IPS DF 6.9 (cell line): ENCODE data around the gene FGF21.
"Not testable (repeated sequence)": the region's sequence is repeated elsewhere in the genome, so short reads cannot be mapped to it uniquely, and the experiment has no call there.

ENCODE experiments used
- DNase-seq: peaks from one replicate; pipeline ENCODE4 v3.0.0-alpha.2; 2013; ENCODE audit warnings: low read depth, low spot score
- H3K27ac ChIP-seq: one replicate; pipeline ENCODE4 v1.5.1; 2013; ENCODE audit warnings: low read length, control low read depth
- H3K27me3 ChIP-seq: 2 replicates; pipeline ENCODE4 v1.6.1; 2013; ENCODE audit warnings: mild to moderate bottlenecking, low read length; ENCODE audit not compliant: control insufficient read depth, insufficient read depth
- H3K36me3 ChIP-seq: 2 replicates; pipeline ENCODE4 v1.6.1; 2013; ENCODE audit warnings: low read length; ENCODE audit not compliant: control insufficient read depth, insufficient read depth
- H3K4me1 ChIP-seq: 2 replicates; pipeline ENCODE4 v1.6.1; 2013; ENCODE audit warnings: low read length; ENCODE audit not compliant: control insufficient read depth, insufficient read depth
- H3K4me3 ChIP-seq: 2 replicates; pipeline ENCODE4 v1.5.1; 2013; ENCODE audit warnings: mild to moderate bottlenecking, low read length
- H3K9me3 ChIP-seq: 2 replicates; pipeline ENCODE4 v1.6.1; 2013; ENCODE audit warnings: low read length, inconsistent platforms; ENCODE audit not compliant: control insufficient read depth, insufficient read depth
- WGBS: extraction: QIAGEN DNeasy Blood & Tissue Kit; methylation state at CpG from one replicate; pipeline ENCODE4 v1.1.7; 2013; ENCODE audit warnings: mixed read lengths, missing lambda C conversion rate; ENCODE audit not compliant: insufficient read length, insufficient coverage; 5-methylcytosine and 5-hydroxymethylcytosine counted together

Gene FGF21

DNA sequence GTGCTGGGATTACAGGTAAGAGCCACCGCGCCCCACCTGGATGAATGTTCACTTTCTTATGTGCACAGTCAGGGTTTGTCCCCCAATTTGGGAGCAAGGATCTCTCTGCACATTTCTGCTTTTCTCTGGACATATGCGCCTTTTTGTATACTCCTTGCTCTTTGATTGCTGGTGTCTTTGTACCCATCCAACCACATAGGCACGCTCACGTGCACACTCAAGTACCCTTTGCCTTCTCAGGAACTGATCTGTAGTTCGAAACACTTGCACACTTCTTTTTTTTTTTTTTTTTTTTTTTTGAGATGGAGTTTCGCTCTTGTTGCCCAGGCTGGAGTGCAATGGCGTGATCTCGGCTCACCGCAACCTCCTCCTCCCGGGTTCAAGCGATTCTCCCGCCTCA is 37.2 kb upstream of the FGF21 start:
- no CpG with 5 or more reads among the region's 13 CpGs for WGBS
- not testable (repeated sequence) for H3K9me3 ChIP-seq, H3K4me3 ChIP-seq, H3K27ac ChIP-seq, H3K36me3 ChIP-seq, H3K27me3 ChIP-seq, DNase-seq
- H3K4me1 ChIP-seq, result peaks cover 13% of the 10 kb centered on the region

DNA sequence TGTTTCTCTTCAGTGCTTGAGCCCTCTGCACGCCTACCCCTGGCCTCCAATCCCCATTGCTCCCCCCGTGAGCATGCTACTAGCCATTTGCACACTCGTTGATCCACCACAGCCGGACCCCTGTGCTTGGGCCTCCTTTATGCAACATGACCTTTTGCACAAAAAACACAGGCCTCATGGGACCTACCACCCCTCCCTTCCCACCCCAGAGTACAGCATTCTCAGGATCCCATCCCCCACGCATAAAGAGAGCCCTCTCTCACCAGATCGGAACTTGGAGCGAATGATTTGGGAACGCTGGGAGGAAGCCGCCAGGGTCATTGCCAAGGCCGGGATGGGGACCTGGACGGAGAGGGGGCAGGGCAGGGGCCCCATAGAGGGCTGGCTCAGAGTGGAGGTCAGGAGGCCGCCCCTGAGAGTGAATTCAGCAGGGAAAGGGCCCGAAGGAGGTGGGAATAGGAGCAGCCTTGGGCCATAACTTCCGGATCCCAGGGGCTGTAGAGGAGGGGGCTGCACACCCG is 36.6 kb upstream of the FGF21 start:
- H3K4me3 ChIP-seq, result no peak overlapping the region
- H3K4me1 ChIP-seq, result peaks cover 13% of the 10 kb centered on the region
- H3K27ac ChIP-seq, result no peak overlapping the region
- H3K9me3 ChIP-seq, result no peaks in the 10 kb centered on the region
- no peaks in the 10 kb centered on the region for H3K27me3 ChIP-seq
- no peak for DNase-seq
- H3K36me3 ChIP-seq, result no peaks in the 10 kb centered on the region
- WGBS, result no CpG with 5 or more reads among the region's 15 CpGs

DNA sequence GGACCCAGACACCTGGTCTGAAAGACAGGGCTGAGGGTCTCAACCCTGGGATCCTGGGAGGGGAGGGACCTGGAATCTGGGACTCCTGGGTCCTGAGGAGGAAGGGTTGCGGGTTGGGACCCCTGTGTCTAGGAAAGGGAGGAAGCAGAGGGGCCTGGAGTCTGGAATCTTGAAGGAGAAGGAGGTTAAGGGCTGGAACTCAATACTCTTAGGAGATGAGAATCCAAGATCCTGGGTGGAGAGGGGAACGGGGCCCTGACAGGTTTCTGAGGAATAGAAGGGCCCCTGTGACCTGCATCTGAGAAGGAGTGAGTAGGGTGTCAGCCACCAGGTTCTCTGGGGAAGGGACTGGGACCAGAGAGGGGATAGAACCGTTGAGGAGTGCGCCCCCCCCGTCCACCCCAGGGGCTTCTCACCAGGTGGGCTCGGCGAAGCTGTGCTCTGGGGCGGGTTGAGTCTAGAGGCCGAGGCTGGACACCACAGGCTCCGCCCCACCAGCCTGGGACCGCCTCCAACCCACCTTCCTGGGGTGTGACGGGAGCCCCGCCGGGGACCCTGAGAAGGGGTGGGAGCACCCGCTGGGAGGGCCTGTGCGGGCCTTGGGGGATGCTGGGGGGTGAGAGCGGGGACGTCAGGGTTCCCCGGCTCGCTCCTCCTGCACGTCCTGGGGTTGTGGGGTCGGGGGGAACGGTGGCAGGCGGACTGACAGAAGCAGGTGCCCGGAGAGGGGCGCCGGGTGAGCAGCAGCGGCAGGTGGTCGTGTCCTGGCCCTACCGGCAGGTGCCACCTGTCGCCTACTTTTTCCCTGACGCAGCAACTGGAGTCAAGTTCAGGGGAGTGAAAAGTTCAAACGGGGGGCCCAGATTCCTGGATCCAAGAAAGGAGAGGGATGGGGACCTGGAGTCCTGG is 35.8 kb upstream of the FGF21 start, which contains the start of gene MAMSTR:
Gene MAMSTR, minus strand, starts transcription at position 463 of the 909 bp plus-strand sequence. CDS start 694 bp downstream, outside the sequence.
- WGBS, result no CpG with 5 or more reads among the region's 33 CpGs
- DNase-seq, result no peak
- Histone ChIP-seq H3K27ac (no peak within 1 kb of the TSS), H3K36me3 (no peaks in the 10 kb centered on the region), H3K4me1 (peaks cover 13% of the 10 kb centered on the region), H3K27me3 (no peaks in the 10 kb centered on the region), H3K9me3 (no peaks in the 10 kb centered on the region), H3K4me3 (no peak within 1 kb of the TSS; the same call in 1 of the 2 replicates)

DNA sequence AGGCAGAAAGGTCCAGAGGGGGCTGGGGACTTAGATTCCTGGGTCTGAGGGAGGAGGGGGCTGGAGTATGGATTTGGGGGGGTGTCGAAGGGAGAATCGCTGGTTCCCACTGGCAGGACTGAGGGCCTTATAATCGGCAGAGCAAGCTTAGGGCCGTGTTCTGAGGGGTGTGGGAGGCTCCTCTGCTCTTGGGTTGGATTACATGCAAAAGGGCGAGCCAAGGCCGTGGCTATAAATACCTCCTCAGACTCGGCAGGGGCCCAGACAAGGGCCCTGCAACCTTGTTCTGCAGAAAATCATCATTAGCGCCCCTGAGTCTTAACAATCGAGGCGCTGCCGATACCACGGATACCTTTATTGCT is 35.1 kb upstream of the FGF21 start:
- Histone ChIP-seq H3K36me3 (no peaks in the 10 kb centered on the region), H3K9me3 (no peaks in the 10 kb centered on the region), H3K27ac (no peak overlapping the region), H3K4me3 (no peak overlapping the region), H3K27me3 (no peaks in the 10 kb centered on the region), H3K4me1 (peaks cover 13% of the 10 kb centered on the region)
- WGBS, result no CpG with 5 or more reads among the region's 12 CpGs
- DNase-seq, result no peak

GRCh38 chr19:48720613-48721296 is 34.6 kb upstream of the FGF21 start:
- H3K4me1 ChIP-seq, result peaks cover 10% of the 10 kb centered on the region
- H3K9me3 ChIP-seq, result no peaks in the 10 kb centered on the region
- no peaks in the 10 kb centered on the region for H3K36me3 ChIP-seq
- peak overlapping the region; percentile 77 for H3K4me3 ChIP-seq
- WGBS, result no CpG with 5 or more reads among the region's 42 CpGs
- DNase-seq, result peak; percentile 99
- H3K27ac ChIP-seq, result no peak overlapping the region
- H3K27me3 ChIP-seq, result no peaks in the 10 kb centered on the region

DNA sequence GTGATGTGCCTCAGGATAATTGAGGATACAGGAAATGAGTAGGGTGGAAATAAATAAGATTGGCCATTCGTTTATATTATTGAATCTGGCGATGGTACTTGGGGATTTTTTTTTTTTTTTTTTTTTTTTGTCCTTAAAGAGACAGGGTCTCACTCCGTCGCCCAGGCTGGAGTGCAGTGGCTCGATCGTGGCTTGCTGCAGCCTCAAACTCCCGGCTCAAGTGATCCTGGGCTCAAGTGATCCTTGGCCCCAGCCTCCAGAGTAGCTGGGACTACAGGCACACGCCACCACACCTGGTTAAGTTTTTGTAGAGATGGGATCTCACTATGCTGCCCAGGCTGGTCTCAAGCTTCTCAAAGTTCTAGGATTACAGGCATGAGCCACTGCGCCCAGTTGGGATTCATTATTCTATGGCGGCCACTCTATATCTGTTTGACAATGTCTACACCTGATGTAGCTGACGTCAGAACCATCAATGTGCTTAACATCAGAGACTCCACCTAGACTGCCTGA is 33.1 kb upstream of the FGF21 start:
- Histone ChIP-seq H3K4me3 (no peak overlapping the region), H3K36me3 (no peaks in the 10 kb centered on the region), H3K27me3 (no peaks in the 10 kb centered on the region), H3K9me3 (no peaks in the 10 kb centered on the region), H3K4me1 (peaks cover 5% of the 10 kb centered on the region), H3K27ac (no peak overlapping the region)
- no CpG with 5 or more reads among the region's 11 CpGs for WGBS
- no peak for DNase-seq

GRCh38 chr19:48724796-48725753 is 30.2 kb upstream of the FGF21 start:
- Histone ChIP-seq H3K27me3 (no peaks in the 10 kb centered on the region), H3K36me3 (no peaks in the 10 kb centered on the region), H3K4me3 (no peak overlapping the region), H3K4me1 (peaks cover 3% of the 10 kb centered on the region; the same call in 1 of the 2 replicates), H3K27ac (no peak overlapping the region), H3K9me3 (no peaks in the 10 kb centered on the region)
- WGBS, result no CpG with 5 or more reads among the region's 11 CpGs
- no peak for DNase-seq

- no CpG with 5 or more reads among the region's 2 CpGs for WGBS
- H3K4me1 ChIP-seq, result 0 out of 2 replicates have a peak, but pooled peaks cover 1% of the 10 kb centered on the region
- no peak overlapping the region for H3K4me3 ChIP-seq
- H3K27me3 ChIP-seq, result no peaks in the 10 kb centered on the region
- no peaks in the 10 kb centered on the region for H3K36me3 ChIP-seq
- no peaks in the 10 kb centered on the region for H3K9me3 ChIP-seq
- DNase-seq, result no peak
- no peak overlapping the region for H3K27ac ChIP-seq
Observed at GRCh38 chr19:48726556-48726955, 28.8 kb upstream of the FGF21 start.

- peak overlapping the region; percentile 15; the same call in 1 of the 2 replicates for H3K4me3 ChIP-seq
- DNase-seq, result no peak
- H3K27me3 ChIP-seq, result no peaks in the 10 kb centered on the region
- no CpG with 5 or more reads among the region's 77 CpGs for WGBS
- H3K4me1 ChIP-seq, result 0 out of 2 replicates have a peak, but pooled peaks cover 1% of the 10 kb centered on the region
- no peak overlapping the region for H3K27ac ChIP-seq
- no peaks in the 10 kb centered on the region for H3K36me3 ChIP-seq
- H3K9me3 ChIP-seq, result no peaks in the 10 kb centered on the region
Observed at GRCh38 chr19:48728911-48729664, 26.2 kb upstream of the FGF21 start.
